ENCODE results near the gene CLEC2L. TPM values are rescaled to one million over a fixed set of nuclear protein-coding genes. Genes with fewer than 3 reads are reported as not detected.

Gene CLEC2L
- total RNA-seq, 2 donors from 2014 or later = not detected

DNA sequence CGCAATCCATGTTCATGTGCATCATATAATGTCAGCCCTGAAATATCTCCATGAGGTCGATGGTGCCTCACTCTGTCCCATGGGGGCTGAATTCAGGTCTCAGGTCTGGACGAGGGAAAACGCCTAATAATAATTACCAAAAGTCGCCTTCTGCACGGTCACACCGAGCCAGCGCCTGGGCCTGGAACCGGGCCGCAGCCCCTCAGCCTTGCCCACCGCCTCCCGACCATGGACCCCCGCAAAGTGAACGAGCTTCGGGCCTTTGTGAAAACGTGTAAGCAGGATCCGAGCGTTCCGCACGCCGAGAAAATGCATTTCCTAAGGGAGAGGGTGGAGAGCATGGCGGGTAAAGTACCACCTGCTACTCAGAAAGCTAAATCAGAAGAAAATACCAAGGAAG, 21.3 kb upstream of the CLEC2L start:
- TF ChIP-seq, protein P1, sequence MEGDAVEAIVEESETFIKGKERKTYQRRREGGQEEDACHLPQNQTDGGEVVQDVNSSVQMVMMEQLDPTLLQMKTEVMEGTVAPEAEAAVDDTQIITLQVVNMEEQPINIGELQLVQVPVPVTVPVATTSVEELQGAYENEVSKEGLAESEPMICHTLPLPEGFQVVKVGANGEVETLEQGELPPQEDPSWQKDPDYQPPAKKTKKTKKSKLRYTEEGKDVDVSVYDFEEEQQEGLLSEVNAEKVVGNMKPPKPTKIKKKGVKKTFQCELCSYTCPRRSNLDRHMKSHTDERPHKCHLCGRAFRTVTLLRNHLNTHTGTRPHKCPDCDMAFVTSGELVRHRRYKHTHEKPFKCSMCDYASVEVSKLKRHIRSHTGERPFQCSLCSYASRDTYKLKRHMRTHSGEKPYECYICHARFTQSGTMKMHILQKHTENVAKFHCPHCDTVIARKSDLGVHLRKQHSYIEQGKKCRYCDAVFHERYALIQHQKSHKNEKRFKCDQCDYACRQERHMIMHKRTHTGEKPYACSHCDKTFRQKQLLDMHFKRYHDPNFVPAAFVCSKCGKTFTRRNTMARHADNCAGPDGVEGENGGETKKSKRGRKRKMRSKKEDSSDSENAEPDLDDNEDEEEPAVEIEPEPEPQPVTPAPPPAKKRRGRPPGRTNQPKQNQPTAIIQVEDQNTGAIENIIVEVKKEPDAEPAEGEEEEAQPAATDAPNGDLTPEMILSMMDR (IDR thresholded peaks at IDR 0.05) = no peak
- Histone ChIP-seq H3K4me3 (no peak overlapping the region), H3K9me3 (no peaks in the 10 kb centered on the region), H3K27ac (no peak overlapping the region), H3K4me1 (peaks cover 0 to 6% of the 10 kb centered on the region in 2 donors), H3K27me3 (no peaks in the 10 kb centered on the region), H3K36me3 (no peaks in the 10 kb centered on the region)
- no peak for DNase-seq (ENCODE audit: low spot score)

DNA sequence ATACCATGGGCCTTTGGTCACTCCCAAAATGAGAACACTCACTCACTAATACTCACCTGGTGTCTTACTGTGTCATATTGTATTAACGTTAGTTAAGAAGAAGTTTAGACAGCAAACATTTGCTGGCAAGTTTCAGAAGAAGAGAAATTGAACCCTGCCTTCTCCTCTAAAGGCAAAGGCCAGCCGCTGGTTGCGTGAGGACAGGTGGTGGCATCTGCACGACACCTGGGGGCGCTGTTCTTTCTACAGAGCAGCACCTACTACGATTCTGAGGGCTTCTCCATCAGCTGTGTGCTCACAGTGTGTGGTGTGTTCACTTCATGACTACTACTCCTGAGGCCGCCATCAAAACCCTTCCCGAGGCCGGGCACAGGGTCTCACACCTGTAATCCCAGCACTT, 17.9 kb upstream of the CLEC2L start:
- TF ChIP-seq, protein P1 (IDR thresholded peaks at IDR 0.05) = no peak
- no peak overlapping the region for H3K4me3 ChIP-seq
- H3K36me3 ChIP-seq = no peaks in the 10 kb centered on the region
- no peaks in the 10 kb centered on the region for H3K4me1 ChIP-seq
- no peak overlapping the region for H3K27ac ChIP-seq
- no peaks in the 10 kb centered on the region for H3K27me3 ChIP-seq
- no peak for DNase-seq (ENCODE audit: low spot score)
- H3K9me3 ChIP-seq = no peaks in the 10 kb centered on the region

DNA sequence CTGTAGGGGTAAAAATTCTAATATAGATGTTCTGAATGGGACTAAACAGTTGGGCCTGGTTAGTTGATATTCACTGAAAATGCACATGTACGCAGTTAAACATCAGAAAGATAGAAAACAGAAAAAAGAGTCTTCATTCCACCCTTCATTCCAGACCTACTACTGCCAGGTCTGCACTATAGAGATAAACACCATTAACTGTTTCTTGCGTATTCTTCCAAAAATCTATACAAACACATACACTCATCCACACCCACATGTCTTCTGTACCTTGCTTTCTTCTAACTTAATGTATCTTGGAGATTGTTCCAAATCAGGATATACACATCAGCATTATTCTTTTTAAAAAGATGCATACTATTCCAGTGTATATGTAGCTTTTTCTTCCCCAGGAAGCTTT, 13.9 kb upstream of the CLEC2L start:
- Histone ChIP-seq H3K36me3 (no peaks in the 10 kb centered on the region), H3K27me3 (no peaks in the 10 kb centered on the region), H3K4me3 (no peak overlapping the region), H3K4me1 (no peaks in the 10 kb centered on the region), H3K9me3 (no peaks in the 10 kb centered on the region), H3K27ac (no peak overlapping the region)
- DNase-seq (ENCODE audit: low spot score) = no peak
- TF ChIP-seq, protein P1 (IDR thresholded peaks at IDR 0.05) = no peak

DNA sequence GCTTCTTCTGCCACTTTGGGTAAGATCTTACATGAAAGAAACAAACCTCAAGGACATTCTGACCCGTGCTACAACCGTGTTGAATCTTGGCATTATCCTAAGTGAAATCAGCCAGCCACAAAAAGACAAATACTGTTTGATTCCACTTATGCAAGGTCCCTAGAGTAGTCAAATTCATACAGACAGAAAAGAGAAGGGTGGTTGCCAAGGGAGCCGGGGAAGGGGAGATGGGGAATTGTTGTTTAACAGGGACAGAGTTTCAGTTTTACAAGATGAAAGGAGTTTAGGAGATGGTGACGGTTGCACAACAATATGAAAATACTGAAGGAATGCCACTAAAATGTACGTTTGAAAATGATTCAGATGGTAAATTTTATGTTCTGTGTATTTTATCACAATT, 12.2 kb upstream of the CLEC2L start:
- TF ChIP-seq, protein P1 (IDR thresholded peaks at IDR 0.05) = no peak
- DNase-seq (ENCODE audit: low spot score) = no peak
- Histone ChIP-seq H3K9me3 (no peaks in the 10 kb centered on the region), H3K4me3 (no peak overlapping the region), H3K27me3 (no peaks in the 10 kb centered on the region), H3K36me3 (no peaks in the 10 kb centered on the region), H3K4me1 (no peaks in the 10 kb centered on the region), H3K27ac (no peak overlapping the region)

DNA sequence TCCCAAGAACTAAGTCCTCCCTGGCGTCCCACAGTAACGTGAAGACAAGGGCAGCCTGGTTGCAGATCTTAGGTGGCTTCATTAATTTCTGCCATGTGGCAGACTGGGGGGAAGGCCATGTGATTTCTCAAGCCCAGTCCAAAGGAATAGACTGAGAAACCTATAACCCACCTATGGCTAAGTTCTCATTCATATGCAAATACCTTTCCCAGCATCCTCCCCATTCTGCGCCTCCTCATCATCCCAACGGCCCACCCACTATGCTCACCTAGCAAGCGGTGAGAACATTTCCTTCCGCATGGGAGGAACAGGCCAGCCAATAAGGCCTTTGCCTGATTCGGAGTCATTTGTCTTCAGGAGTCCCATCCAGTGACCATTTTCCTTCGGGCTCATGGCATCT, 8.2 kb upstream of the CLEC2L start:
- no peak overlapping the region for H3K27ac ChIP-seq

DNA sequence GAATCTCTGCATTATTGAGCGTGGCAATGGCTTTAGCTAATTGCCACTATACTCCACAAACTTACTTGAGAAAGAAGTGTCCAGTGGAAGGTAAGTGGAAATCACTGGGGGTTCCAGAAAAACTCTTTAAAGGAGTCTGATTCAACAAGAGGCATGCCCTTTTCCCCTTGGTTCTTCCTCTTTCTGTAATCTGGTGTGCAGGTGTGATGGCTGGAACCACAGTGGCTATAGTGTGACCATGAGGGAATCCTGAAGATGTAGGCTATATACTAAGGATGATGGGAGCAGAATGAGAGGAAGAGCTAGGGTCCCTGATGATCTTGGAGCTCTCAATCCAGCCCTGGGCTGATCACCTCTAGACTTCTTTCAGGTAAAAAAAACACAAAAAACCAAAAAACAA, 2.0 kb upstream of the CLEC2L start:
- Histone ChIP-seq H3K27me3 (no peaks in the 10 kb centered on the region), H3K9me3 (no peaks in the 10 kb centered on the region), H3K4me1 (peaks cover 0 to 7% of the 10 kb centered on the region in 2 donors), H3K36me3 (no peaks in the 10 kb centered on the region), H3K27ac (no peak overlapping the region), H3K4me3 (no peak overlapping the region)
- no peak for DNase-seq (ENCODE audit: low spot score)
- TF ChIP-seq, protein P1 (IDR thresholded peaks at IDR 0.05) = no peak

More for the DNA sequence above, 8.2 kb upstream of the CLEC2L start:
- Histone ChIP-seq H3K9me3 (no peaks in the 10 kb centered on the region), H3K36me3 (no peaks in the 10 kb centered on the region), H3K4me3 (no peak overlapping the region), H3K27me3 (no peaks in the 10 kb centered on the region), H3K4me1 (no peaks in the 10 kb centered on the region)
- TF ChIP-seq, protein P1 (IDR thresholded peaks at IDR 0.05) = no peak
- no peak for DNase-seq (ENCODE audit: low spot score)

Measured in right atrium auricular region (tissue), 2 donors.